Iris pigment epithelial cell (primary cell): ENCODE measurements around the gene HERC2.
"Not testable (repeated sequence)": the region's sequence is repeated elsewhere in the genome, so short reads cannot be mapped to it uniquely, and the experiment has no call there.

ENCODE experiments used
- DNase-seq: peaks from one replicate; pipeline ENCODE4 v3.0.0-alpha.2; 2011; ENCODE audit warnings: low read depth

The HERC2 gene

DNA sequence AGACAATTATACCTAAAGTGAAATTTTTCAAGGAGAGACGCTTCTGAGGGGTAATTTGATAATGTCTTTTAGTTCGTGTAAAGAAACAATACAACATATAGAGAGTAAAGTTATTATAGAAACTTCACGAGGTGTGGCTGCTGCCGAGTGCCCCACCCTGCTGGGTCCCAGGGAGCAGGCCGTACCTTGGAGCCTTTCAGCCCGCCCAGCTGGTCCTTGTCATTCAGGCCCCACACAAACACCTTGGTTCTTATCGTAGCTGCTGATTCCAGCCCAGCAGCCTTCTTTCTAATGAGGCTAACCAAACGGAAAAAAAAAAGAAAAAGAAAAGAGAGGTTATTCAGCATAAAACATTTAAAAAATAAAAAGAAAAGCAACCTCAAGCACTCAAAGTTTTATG is 139.8 kb downstream of the HERC2 start:
- DNase-seq: no peak

DNA sequence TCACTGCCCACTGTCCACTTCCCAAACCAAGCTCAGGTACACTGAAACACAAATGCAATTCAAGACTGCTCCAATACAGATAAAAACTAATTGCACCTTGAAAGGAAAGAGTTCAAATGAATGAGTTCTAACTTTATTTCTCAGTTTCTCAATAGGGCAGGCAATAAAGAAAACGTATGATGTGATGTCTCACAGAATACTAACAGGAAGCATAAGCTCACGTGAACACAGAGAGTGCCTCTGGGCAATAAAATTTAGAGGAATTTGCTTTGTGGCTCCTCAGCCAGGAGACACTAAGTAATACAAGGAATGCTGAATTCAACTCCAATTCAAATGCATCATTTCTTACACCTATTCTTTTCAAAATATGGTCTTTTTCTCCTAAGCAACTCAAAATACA is 140.6 kb downstream of the HERC2 start:
- DNase-seq: no peak

DNA sequence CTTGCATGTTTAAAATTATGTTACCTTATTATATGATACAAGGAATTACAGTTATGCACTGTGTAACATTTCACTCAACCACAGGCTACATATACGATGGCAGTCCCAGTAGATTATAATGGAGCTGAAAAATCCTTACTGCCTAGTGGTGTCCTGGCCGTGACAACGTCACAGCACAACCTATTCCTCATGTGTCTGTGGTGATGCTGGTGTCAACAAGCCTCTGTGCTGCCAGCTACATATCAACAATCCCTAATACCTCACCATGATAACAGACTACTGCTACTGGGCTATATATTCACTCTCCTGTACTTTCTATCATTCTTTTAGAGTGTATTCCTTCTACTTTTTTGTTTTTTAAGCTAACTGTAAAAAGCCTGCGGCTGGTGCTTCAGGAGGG is 142.7 kb downstream of the HERC2 start:
- no peak for DNase-seq

DNA sequence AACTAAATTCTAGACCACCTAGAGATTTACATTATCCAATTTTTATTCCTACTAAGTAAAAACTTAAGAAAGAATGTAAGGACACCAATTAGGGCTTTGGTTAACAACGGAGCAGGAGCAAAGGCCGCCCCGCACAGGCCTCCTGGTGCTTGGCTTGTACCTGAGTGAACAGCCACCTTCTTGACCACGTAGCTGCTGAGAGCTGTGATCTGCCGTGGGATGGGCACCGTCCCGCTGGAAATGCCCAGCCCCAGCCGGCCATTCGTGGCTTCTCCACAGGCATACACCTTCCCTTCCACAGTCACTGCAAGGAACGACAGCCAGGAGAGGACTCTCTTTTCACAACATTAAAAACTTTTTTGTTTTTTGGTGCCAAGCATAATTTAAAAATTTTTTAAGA is 143.3 kb downstream of the HERC2 start:
- DNase-seq: no peak

DNA sequence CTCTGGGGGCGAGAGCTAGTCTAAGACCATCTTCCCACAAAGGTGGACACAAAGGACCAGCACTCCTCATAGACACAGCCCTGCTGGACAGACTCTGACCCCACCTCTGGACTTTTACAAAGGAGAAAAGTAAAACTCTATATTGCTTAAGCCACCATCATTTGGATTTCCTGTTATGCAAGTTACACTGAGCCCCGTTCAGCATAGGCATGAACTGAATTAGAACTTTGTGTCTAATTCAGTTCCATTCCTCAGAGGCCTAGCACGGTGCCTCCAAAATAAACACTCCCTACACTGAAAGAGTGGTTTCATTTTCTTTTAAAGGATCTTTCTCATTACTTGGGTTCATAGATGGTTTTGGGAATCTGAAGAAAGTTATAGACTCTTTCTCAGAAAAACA is 143.7 kb downstream of the HERC2 start:
- peak; percentile 41 for DNase-seq

DNA sequence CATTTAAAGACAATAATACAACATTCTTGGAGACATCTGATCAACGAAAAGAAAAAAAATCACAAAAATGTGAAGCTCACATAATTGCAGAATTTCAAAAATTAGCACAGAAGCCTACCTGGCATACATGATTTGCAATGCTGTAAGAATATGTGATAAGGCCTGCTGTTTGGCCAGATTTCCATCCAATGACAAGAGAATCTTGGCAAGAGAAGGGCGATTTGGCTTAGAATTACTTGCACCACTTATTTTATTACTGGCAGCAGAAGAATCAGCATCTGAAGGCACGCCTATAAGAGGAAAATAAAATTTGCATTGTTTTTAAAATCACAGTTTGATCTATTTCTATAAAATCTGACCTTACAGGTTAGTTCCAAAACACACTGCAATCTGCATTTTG is 152.6 kb downstream of the HERC2 start:
- DNase-seq: no peak

DNA sequence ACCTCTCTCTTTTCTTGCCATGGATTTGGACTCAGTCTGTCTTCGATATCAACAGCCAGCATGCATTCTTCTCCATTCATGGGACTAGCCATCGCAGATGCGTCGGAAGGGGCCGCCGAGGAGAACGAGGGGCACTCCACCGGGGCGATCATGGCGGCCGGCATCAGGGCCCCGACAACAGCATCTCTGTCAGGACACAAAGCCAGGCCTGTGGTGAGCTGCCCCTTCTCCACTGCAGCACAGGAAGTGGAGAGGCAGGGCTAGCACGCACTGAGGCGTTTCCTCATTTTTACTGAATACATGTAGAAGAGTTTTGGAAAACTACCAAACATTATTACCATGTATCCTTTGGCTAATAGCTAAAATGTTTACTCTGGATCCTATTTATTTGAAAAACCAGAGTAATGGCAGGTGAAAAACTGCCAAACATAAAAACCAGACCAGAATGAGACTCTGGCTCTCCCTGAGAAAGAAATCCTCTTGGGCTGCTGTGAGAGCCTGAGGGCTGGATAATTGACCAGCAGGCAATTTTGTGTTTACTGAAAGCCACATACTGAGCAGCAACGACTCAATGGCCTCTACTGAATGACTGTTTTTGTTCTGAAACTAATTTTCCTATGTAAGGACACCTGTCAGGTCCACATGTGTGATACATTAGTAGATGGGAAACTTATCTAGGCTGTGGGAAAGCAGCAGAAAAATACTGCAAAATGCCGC is 153.4 kb downstream of the HERC2 start:
- DNase-seq: not testable (repeated sequence)

DNA sequence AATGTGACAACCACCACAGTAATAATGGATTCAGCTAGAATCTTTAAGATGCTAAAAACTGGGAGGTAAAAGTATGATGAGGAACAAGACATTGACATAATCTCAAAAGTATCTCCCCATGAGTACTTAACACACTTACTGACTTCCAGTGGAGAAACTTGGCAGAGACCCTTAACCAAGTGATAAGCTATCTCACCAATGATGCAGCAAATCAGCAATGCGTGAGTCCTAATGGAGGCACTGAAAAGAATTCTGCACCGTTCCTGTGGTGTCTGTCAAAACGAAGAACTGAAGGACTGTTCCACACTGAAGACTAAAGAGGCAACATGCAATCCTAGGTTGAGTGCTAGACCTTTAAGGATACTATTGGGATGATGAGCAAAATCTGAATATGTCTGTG is 154.9 kb downstream of the HERC2 start:
- DNase-seq: peak; percentile 9

DNA sequence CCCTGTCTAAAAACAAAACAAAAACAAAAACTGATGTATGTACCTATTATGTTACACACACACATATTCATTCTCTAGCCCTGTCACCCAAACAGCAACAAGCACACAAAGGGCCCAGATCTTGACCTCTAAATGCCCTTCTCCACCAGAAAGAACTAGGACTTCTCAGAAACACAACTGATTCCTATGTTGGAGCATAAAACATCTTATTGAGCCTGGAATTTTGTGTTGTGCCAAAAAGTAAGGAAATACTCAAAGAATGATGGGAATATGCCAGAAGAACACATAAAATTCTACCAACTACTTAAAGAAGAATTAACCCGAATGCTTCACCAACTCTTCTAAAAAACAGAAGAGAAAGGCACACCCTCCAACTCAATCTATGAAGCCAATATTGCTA is 156.2 kb downstream of the HERC2 start:
- no peak for DNase-seq

DNA sequence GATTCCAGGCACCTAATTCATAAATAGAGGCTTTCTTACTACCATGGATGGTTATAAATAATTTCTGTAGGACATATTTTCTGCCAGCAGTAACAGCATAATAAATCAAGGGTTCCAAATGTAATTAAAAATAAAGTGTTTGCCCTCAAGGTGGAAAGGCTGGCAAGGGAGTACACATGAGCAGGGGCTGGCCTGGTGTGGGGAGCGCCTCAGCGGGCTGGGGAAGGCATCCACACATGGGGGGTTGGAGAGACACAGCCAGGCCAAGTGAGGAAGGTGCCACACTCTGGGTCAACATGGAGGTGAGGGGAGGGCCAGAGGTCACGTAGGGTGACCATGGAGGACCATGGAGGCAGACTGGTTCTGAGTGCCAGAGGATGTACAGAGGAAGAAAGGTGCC is 157.1 kb downstream of the HERC2 start:
- DNase-seq: no peak

DNA sequence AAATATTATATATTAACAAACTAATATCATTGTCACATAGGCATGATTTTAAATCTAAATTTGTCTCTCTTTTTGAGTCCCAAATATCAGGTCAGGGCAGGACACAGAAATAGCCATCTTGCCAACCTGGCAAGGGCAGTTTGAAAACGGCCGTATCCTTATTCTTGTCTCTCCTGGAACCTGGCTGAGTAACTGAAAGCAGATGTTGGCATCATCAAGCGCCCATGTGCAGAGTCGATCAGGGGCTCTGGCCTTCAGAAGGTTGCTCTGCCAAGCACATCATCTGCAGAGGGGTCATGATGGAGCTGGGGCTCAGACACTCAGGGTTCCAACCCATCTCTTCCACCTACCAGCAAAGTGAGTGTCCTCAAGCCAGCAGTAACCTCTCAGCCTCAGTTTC is 167.7 kb downstream of the HERC2 start:
- no peak for DNase-seq

DNA sequence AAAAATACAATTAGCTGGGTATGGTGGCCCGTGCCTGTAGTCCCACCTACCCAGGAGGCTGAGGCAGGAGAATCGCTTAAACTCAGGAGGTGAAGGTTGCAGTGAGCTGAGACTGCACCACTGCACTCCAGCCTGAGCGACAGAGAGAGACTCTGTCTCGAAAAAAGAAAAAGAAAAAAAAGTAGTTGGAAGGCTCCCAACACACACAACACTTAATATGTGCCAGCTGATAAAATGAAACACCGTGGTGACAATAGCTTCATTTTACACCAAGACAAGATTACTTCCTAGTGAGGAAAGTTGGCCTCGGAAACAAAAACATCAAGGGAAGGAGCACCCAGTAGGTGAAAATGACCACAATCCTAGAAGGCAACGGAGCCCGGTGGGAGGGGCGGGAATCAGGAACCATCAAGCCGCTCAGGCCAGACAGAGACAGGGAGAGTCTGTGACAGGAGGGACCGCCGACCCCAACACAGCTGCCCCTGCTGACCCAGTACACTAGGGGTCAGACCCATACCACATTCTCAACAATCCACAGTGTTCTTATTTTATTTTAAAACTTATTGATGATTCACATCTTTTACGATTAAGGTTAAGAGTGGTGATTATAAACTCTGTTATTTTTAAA is 168.4 kb downstream of the HERC2 start:
- no peak for DNase-seq

DNA sequence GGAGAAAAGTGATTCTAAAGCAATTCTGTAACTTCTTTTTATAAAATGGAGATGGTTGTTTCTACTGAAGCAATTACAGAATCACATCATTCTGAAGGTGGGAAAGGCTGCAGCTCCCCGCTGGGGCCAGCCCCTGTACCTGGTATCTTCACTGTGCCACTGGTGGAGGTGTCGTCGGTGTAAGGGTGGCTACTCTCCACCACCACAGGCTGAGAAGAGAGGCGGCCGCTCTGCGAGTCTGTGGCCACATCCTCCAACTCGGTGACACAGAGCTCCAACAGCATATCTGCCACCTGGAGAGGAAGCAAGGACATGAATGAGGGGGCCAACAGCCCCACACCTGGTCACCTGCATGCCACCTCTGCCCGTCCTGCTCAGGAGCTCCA is 169.4 kb downstream of the HERC2 start:
- not testable (repeated sequence) for DNase-seq

DNA sequence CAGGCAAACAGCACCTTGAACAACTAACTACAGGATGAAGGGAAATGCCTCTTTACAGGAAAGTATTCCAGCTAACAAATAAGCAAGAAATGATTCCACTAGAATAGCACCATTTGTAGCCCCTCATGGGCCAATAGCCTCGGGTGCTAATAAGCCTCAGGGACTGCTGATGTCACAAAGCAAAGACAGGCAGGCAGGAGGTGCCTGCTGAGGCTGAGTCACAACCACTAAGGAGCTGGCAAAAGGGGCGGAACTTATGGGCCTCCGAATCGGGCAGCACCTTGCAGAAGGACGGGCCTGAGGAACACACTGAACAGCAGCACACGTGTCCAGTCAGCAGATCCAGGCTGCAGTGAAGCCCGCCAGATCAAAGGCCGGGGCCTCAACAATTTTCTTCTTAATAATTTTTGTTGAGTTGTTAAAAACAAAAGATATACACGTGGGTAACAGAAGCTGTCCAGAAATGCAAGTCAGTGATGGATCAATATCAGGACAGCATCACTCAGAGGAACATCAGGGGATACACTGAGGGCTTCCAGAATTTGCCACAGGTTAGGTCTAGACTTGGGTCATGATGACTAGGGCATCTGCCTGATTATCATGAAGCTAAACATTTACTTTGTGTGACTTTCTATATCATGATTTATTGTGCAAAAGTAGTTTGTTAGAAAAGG is 170.0 kb downstream of the HERC2 start:
- DNase-seq: peak; percentile 35

DNA sequence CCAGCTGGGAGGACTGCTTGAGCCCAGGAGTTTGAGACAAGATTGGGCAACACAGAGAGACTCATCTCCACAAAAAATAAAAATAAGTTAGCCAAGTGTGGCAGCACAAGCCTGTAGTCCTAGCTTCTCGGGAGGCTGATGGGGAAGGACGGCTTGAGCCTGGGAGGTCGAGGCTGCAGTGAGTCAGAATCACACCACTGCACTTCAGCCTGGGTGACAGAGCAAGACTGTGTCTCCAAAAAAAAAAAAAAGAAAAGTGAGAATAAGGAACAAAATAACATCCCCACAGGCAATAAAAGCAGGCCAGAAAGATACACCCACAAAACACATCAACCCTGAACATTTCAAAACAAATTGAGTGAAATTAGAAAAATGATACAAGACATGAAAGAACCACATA is 174.2 kb downstream of the HERC2 start:
- peak; percentile 35 for DNase-seq

DNA sequence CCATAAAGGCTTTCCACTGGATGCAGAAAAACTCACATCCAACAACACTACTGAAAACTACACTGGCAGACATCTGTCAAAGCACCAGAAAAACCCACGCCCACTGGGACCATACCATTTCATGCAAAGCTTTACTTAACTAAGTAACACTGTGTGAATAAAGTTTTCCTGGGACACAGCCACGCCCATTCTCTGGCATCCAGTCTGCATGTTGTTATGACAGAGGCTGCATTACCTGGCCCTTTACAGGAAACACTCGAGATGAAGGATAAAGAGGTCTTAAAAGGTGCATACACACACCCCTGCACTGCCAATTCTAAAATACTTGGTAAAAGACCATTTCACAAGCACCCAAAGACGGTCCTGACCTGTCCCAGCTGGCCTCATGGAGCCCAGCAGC is 176.6 kb downstream of the HERC2 start:
- DNase-seq: not testable (repeated sequence)

DNA sequence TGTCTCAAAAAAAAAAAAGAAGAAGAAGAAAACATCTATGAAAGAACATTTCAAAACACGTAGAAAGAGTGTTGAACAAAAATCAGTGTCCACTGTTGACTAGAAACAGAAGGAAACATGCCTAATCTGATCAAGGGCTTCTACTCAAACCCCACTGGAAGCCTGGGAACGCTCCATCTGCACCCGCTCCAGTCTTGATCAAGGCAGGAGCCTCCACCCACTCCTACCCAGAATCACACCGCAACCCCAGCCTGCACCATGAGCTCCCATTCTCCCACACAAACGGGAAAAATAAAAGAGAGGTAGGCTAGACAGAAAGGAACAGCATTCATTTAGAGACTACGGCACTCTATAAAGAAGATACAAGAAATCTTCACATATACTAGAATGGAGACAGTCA is 181.9 kb downstream of the HERC2 start:
- no peak for DNase-seq

DNA sequence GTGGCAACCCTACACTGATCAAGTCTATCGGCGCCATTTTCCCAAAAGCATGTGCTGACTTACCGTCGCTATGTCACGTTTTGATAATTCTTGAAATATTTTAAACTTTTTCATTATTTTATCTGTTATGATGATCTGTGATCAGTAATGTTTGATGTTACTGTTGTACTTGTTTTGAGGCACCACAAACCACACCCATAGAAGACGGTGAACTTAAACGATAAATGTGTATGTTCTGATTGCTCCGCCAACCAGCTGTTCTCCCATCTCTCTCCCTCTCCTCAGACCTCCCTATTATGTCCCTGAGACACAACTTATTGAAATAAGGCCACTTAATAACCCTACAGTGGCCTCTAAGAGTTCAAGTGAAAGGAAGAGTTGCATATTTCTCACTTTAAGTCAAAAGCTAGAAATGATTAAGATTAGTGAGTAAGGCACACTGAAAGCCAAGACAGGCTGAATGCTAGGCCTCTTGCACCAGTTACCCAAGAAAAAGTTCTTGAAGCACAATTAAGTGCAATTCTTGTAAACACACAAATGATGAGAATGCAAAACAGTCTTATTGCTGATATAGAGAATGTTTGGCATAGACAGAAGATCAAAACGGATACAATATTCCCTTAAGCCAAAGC is 184.5 kb downstream of the HERC2 start:
- DNase-seq: not testable (repeated sequence)

DNA sequence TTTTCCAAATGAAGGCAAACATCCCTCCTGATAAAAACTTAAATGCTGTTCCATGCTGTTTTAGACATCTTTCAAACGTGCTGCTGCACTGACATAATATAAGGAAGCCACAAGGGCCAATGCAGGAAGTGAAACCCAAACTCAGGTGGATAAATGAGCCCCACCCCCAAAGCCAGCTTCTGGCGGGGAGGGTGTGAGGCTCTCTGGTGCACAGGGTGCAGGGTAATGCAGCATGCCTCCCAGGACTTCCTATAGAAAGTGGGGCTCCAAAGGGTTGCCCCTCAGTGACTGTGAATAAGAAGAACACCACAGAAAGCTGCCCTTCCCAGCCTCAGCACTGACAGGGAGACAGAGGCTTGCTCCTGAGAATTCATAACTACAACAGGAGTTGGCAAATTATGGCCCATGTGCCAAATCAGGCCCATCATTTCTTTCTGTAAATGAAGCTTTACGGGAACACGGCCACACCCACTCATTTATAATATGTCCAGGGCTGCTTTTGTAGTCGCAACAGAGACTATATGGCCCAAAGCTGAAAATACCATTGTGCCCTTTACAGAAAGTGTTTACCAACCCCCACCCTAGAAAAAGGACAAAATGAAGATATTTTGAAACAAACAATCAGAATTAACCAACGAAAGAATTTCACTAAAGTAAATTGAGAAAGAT is 185.6 kb downstream of the HERC2 start:
- not testable (repeated sequence) for DNase-seq

DNA sequence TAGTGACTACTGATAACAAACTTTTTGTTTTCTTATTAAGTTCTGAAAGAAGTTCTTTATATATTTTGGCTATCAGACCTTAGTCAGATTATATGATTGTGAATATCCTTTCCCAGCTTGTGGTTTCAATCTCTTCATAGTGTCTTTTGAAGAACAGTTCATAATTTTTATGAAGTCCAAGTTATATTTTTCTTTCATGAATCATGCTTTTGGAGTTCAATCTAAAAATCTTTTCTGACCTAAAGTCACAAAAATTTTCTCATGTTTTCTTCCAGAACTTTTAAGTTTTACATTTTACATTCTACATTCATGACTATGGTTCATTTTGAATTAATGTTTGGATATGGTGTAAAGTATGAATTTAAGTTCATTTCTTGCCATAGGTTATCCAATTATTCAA is 188.7 kb downstream of the HERC2 start:
- peak; percentile 41 for DNase-seq

DNA sequence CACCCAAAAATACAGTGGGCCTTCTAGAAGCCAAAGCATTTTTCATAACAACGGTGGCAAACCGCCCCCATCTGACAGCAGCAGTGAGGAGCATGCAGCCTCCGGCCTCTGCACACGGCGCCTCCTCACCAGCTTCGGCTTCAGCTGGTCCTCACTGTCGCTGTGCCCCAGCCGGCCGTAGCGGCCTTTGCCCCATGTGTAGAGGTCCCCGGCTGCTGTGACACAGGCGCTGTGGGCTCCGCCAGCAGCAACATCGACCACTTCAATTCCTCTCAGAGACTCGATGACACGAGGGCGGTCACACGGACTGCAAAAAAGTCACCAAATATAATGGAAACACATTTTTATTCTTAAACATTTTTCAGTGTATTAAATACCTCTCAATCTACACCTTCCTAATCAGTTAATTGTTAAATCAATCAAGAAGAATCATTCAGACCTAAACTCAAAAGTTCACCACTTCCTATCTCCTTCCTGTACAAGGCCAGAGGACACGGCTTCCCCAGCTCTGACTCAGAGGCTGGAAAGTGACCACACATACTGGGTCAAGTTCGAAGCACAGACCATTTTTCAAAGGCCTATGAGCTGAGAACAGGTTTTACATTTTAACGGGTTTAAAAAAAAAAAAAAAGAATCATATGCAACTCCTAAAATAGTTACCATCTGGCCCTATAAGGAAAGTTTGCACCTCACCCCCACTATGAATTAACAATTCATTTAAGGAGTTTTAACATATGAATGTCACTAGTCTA is 189.3 kb downstream of the HERC2 start:
- peak; percentile 78 for DNase-seq

DNA sequence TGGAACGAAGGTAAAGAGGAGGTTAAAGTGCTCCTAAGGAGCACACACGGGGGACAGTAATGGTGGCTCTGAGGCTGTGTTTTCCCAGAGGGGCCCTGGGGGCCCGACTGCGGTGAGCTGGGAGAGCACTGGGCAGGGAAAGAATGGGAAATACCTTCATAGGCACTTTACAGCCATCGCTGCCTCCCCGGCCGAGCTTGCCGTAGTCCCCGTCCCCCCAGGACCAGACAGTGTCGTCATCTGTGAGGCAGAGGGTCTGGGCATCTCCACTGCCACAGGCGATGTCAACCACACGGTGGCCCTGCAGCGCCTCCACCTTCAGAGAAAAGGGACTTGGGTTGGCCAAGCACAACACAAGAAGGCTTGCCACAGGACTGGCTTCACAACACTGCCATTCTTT is 190.0 kb downstream of the HERC2 start:
- DNase-seq: no peak
